Heart left ventricle (tissue), 16 donors: ENCODE data around the gene PRMT1. TPM values are rescaled to one million over a fixed set of nuclear protein-coding genes. Genes with fewer than 3 reads are reported as not detected.

Experiments
- ATAC-seq, 4 donors: fragments of 200-7000 bp; cut with Tn5 transposase; one replicate each; pipeline ENCODE4 v1.9.1; 2020 to 2022; ENCODE audit warnings: moderate library complexity in 4 of 4, mild to moderate bottlenecking in 3 of 4, moderate number of reproducible peaks in 1 of 4
- DNase-seq, 5 donors: peaks; one replicate each; pipeline ENCODE4 v3.0.0-alpha.2; 2020
- H3K27ac ChIP-seq, 12 donors: fragments of 200-600 bp; sonication (generic) in 4 of 12; one replicate each; pipeline versions ENCODE4 v1.5.0 to v1.8.0; 2016 to 2022; ENCODE audit warnings: mild to moderate bottlenecking in 2 of 12
- H3K27me3 ChIP-seq, 9 donors: fragments of 200-600 bp; sonication (generic) in 2 of 9; one replicate each; pipeline versions ENCODE4 v1.5.1 to v1.8.0; 2016 to 2022; ENCODE audit warnings: mild to moderate bottlenecking in 3 of 9
- H3K36me3 ChIP-seq, 9 donors: fragments of 200-600 bp; sonication (generic) in 2 of 9; one replicate each; pipeline versions ENCODE4 v1.5.0 to v1.8.0; 2018 to 2022; ENCODE audit warnings: mild to moderate bottlenecking in 2 of 9
- H3K4me1 ChIP-seq, 12 donors: fragments of 200-600 bp; sonication (generic) in 4 of 12; one replicate each; pipeline versions ENCODE4 v1.5.0 to v1.8.0; 2016 to 2022; ENCODE audit warnings: mild to moderate bottlenecking in 3 of 12
- H3K4me3 ChIP-seq, 12 donors: fragments of 200-600 bp; sonication (generic) in 4 of 12; one replicate each; pipeline versions ENCODE4 v1.5.0 to v1.8.0; 2017 to 2022; ENCODE audit warnings: mild to moderate bottlenecking in 9 of 12, moderate library complexity in 4 of 12
- H3K9me3 ChIP-seq, 12 donors: fragments of 200-600 bp; sonication (generic) in 4 of 12; one replicate each; pipeline versions ENCODE4 v1.5.0 to v1.8.0; 2016 to 2022; ENCODE audit warnings: mild to moderate bottlenecking in 1 of 12
- CTCF ChIP-seq, 12 donors: fragments of 200-600 bp; sonication (generic) in 4 of 12; IDR thresholded peaks; one replicate each; pipeline versions ENCODE4 v1.5.0 to v1.8.0; 2018 to 2022; ENCODE audit warnings: antibody characterized with exemption in 12 of 12, mild to moderate bottlenecking in 5 of 12
- POLR2A ChIP-seq, 2 donors: fragments of 450-650 bp; IDR thresholded peaks; one replicate each; pipeline ENCODE4 v1.6.1; 2017; ENCODE audit warnings: antibody characterized with exemption in 2 of 2, mild to moderate bottlenecking in 2 of 2, moderate library complexity in 2 of 2
- WGBS, 4 donors: extraction: QIAGEN DNeasy Blood & Tissue Kit in 2 of 4; methylation state at CpG; one replicate each; pipeline versions ENCODE4 v1.1.5 to v1.1.7; 2013 to 2018; 5-methylcytosine and 5-hydroxymethylcytosine counted together
- intact Hi-C, 10 donors: fragments of 100-400 bp; cut with DNase I; formaldehyde crosslinking; loops; one replicate each; pipeline versions ENCODE4 v1.11.1 to v1.14.2; 2022
- polyA plus RNA-seq, 2 donors: library from polyadenylated mRNA; stranded (reverse); fragments of 200-250 nt; gene quantifications; one replicate each; pipeline ENCODE4 v1.2.3, GENCODE V29; 2013
- total RNA-seq, 9 donors: library from RNA; depleted of rRNA in 2 of 9; stranded (reverse); fragments of >200 nt in 2 of 9; fragmentation: NEBNext Ultra II Directional in 3 of 9; extraction: Animal tissue kit (Norgen Biotek cat#: 25700) in 3 of 9; gene quantifications; one replicate each; pipeline versions ENCODE4 v1.1.0 to v1.2.4, GENCODE V29; 2016 to 2023
- donor health status: ischemic (EF 13 %, LVEDD 7.1; RV severe dilation, severe dysfunction).
- donor health status: healthy with polysubstance abuse.
- donor health status: DM: no; HTN: yes; CAD: no.
- donor health status: DM: no; HTN: no; CAD: no.
- donor health status: ischemic (EF 25% LVEDD 6.9; RV normal size, moderate dysfunction).
- donor health status: ischemic (EF 25% LVEDD 5.7; RV mildly dilated, moderate dysfunction).
- donor health status: healthy.
- donor health status: DM: yes; HTN: yes; CAD: no.
- donor health status: ischemic (EF 35%, LVEDD 5.7; RV mildly dilated, moderate dysfunction).
- donor health status: nonischemic (EF 11% LVEDD 7.7; RV severe dilation, severe dysfunction).
- donor health status: DM: yes; HTN: yes; CAD: no.
- donor health status: PGD.
- donor health status: ischemic (EF 29% LVEDD 5.4; RV normal size, mild dysfunction).
- donor health status: nonischemic (EF 23%, LVEDD 6.1; RV moderate dilation, normal function).

The PRMT1 gene
- total and polyA plus RNA-seq, 11 donors = 106 to 283 (median 124) TPM

GRCh38 chr19:49680421-49681351, 3.6 kb downstream of the PRMT1 start:
- Histone ChIP-seq H3K9me3 (no peaks in the 10 kb centered on the region), H3K36me3 (peaks cover 0 to 50% (median 48%) of the 10 kb centered on the region in 9 donors), H3K4me3 (peak overlapping the region in 8 of 12 donors; percentile 9 to 40 (median 28)), H3K4me1 (peaks cover 0 to 62% (median 37%) of the 10 kb centered on the region in 12 donors), H3K27me3 (no peaks in the 10 kb centered on the region), H3K27ac (peak overlapping the region in 11 of 12 donors; percentile 24 to 98 (median 66))
- ATAC-seq (peak in 3 of 4 donors; percentile 3 to 19 (median 3)), DNase-seq (peak; percentile 86 to 96 (median 92))
- intact Hi-C loops = loop anchor here in 2 of 10 donors (2.0 to 10.0 kb wide), 2 partner anchors 128 to 286 kb away; no protein-coding TSS in a partner anchor
- TF ChIP-seq CTCF (IDR thresholded peaks at IDR 0.05) = peak; percentile 99 to 100 (median 100)
- TF ChIP-seq POLR2A (IDR thresholded peaks at IDR 0.05) = no peak
- WGBS, 4 donors = 31 to 39% (median 34%) methylated on average over 32 to 40 of the region's 40 CpGs

GRCh38 chr19:49681830-49682229, 4.8 kb downstream of the PRMT1 start:
- DNase-seq (no peak), ATAC-seq (no peak)
- 72 to 84% (median 82%) methylated on average over 16 to 19 of the region's 19 CpGs for WGBS, 4 donors
- Histone ChIP-seq H3K27ac (no peak overlapping the region), H3K27me3 (no peaks in the 10 kb centered on the region), H3K4me1 (peaks cover 0 to 61% (median 34%) of the 10 kb centered on the region in 12 donors), H3K9me3 (no peaks in the 10 kb centered on the region), H3K4me3 (no peak overlapping the region), H3K36me3 (peaks cover 0 to 60% (median 57%) of the 10 kb centered on the region in 9 donors)
- intact Hi-C loops = loop anchor here in 2 of 10 donors (2.0 to 10.0 kb wide), 2 partner anchors 127 to 287 kb away; no protein-coding TSS in a partner anchor
- TF ChIP-seq CTCF (IDR thresholded peaks at IDR 0.05) = no peak
- TF ChIP-seq POLR2A (IDR thresholded peaks at IDR 0.05) = no peak

GRCh38 chr19:49682274-49682673, 5.2 kb downstream of the PRMT1 start:
- Histone ChIP-seq H3K27me3 (no peaks in the 10 kb centered on the region), H3K4me1 (peaks cover 0 to 61% (median 36%) of the 10 kb centered on the region in 12 donors), H3K4me3 (no peak overlapping the region), H3K27ac (no peak overlapping the region), H3K9me3 (no peaks in the 10 kb centered on the region), H3K36me3 (peaks cover 0 to 64% (median 59%) of the 10 kb centered on the region in 9 donors)
- TF ChIP-seq CTCF (IDR thresholded peaks at IDR 0.05) (no peak), POLR2A (IDR thresholded peaks at IDR 0.05) (no peak)
- intact Hi-C loops = loop anchor here in 1 of 10 donors (10.0 kb wide), 1 partner anchor 287 kb away; no protein-coding TSS in a partner anchor
- ATAC-seq (no peak), DNase-seq (no peak)
- 84 to 95% (median 91%) methylated on average over 8 of the region's 8 CpGs for whole genome bisulfite sequencing, 4 donors

- Histone ChIP-seq H3K36me3 (peaks cover 0 to 67% (median 60%) of the 10 kb centered on the region in 9 donors), H3K27ac (no peak overlapping the region), H3K4me3 (no peak overlapping the region), H3K27me3 (no peaks in the 10 kb centered on the region), H3K4me1 (peaks cover 0 to 64% (median 31%) of the 10 kb centered on the region in 12 donors), H3K9me3 (no peaks in the 10 kb centered on the region)
- ATAC-seq (no peak), DNase-seq (no peak)
- intact Hi-C loops = loop anchor here in 1 of 10 donors (10.0 kb wide), 1 partner anchor 289 kb away; no protein-coding TSS in a partner anchor
- 88 to 96% (median 93%) methylated on average over 18 of the region's 18 CpGs for WGBS, 4 donors
- TF ChIP-seq CTCF (IDR thresholded peaks at IDR 0.05) (no peak), POLR2A (IDR thresholded peaks at IDR 0.05) (no peak)
Observed at GRCh38 chr19:49683814-49684250, 6.8 kb downstream of the PRMT1 start.
